Measurements from ENCODE around the gene MTOR.
"Not testable (repeated sequence)": the region's sequence is repeated elsewhere in the genome, so short reads cannot be mapped to it uniquely, and the experiment has no call there.

The MTOR gene

GRCh38 chr1:11107599-11107998 is 154.8 kb downstream of the MTOR start:
- no peak for DNase-seq (ENCODE audit: low spot score)

- DNase-seq (ENCODE audit: low spot score), result no peak
Measured at GRCh38 chr1:11105586-11105985, 156.8 kb downstream of the MTOR start.

- no peak for DNase-seq (ENCODE audit: low spot score)
Measured at GRCh38 chr1:11101347-11101746, 161.0 kb downstream of the MTOR start.

- DNase-seq (ENCODE audit: low spot score), result not testable (repeated sequence)
Measured at GRCh38 chr1:11100806-11101205, 161.5 kb downstream of the MTOR start.

GRCh38 chr1:11100149-11100493 is 162.2 kb downstream of the MTOR start:
- DNase-seq (ENCODE audit: low spot score), result no peak

GRCh38 chr1:11099310-11100148 is 162.8 kb downstream of the MTOR start, which contains the start of gene EXOSC10:
TSS of gene EXOSC10 (minus strand) at chr1:11099869. CDS start at chr1:11099831, 38 bp downstream.
- peak; percentile 97 for DNase-seq (ENCODE audit: low spot score)

GRCh38 chr1:11098931-11099309 is 163.4 kb downstream of the MTOR start:
- DNase-seq (ENCODE audit: low spot score), result no peak

- not testable (repeated sequence) for DNase-seq (ENCODE audit: low spot score)
Measured at GRCh38 chr1:11083784-11084183, 178.6 kb downstream of the MTOR start.

- no peak for DNase-seq (ENCODE audit: low spot score)
Measured at GRCh38 chr1:11080931-11081330, 181.4 kb downstream of the MTOR start.

GRCh38 chr1:11078631-11079030 is 183.7 kb downstream of the MTOR start:
- no peak for DNase-seq (ENCODE audit: low spot score)

GRCh38 chr1:11073398-11073797 is 189.0 kb downstream of the MTOR start:
- not testable (repeated sequence) for DNase-seq (ENCODE audit: low spot score)

GRCh38 chr1:11072216-11072917 is 190.0 kb downstream of the MTOR start:
- DNase-seq (ENCODE audit: low spot score), result no peak

GRCh38 chr1:11071463-11072215 is 190.7 kb downstream of the MTOR start:
- DNase-seq (ENCODE audit: low spot score), result no peak

GRCh38 chr1:11070876-11071275 is 191.5 kb downstream of the MTOR start:
- DNase-seq (ENCODE audit: low spot score), result no peak

GRCh38 chr1:11068600-11069473 is 193.5 kb downstream of the MTOR start:
- DNase-seq (ENCODE audit: low spot score), result no peak

GRCh38 chr1:11067716-11068599 is 194.4 kb downstream of the MTOR start:
- DNase-seq (ENCODE audit: low spot score), result no peak

GRCh38 chr1:11065796-11066195 is 196.6 kb downstream of the MTOR start:
- DNase-seq (ENCODE audit: low spot score), result no peak

- DNase-seq (ENCODE audit: low spot score), result no peak
Measured at GRCh38 chr1:11064942-11065341, 197.4 kb downstream of the MTOR start.

GRCh38 chr1:11063937-11064537 is 198.3 kb downstream of the MTOR start:
- DNase-seq (ENCODE audit: low spot score), result not testable (repeated sequence)

GRCh38 chr1:11062965-11063401 is 199.4 kb downstream of the MTOR start:
- no peak for DNase-seq (ENCODE audit: low spot score)

Measured in germinal center (tissue), 1 donor.